ENCODE data around the gene NPR3.
"Not testable (repeated sequence)": the region's sequence is repeated elsewhere in the genome, so short reads cannot be mapped to it uniquely, and the experiment has no call there.

NPR3 gene

GRCh38 chr5:32769711-32770110 is 58.6 kb downstream of the NPR3 start:
- DNase-seq: no peak

GRCh38 chr5:32770444-32770843 is 59.3 kb downstream of the NPR3 start:
- DNase-seq: no peak

DNA sequence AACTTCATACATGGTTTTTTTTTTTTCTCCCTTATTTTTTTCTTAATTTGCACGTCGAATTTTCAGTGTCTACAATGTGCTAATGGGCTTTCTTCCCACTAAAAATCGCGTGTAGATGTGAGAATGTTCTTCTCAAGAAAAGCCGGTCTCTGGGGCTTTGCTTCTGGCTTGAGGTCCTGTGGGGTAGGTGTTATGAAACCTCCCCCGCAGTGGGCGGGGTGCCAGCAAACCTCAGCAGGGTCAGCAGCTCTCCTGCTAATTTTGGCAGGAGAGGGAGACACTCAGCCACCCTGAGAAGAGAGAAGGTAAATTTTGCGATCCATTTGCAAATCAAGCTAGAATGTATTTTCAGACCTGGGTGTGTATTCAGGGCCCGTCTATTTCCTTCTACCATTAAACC is 59.9 kb downstream of the NPR3 start:
- no peak for DNase-seq

GRCh38 chr5:32773944-32774343 is 62.8 kb downstream of the NPR3 start:
- no peak for DNase-seq

DNA sequence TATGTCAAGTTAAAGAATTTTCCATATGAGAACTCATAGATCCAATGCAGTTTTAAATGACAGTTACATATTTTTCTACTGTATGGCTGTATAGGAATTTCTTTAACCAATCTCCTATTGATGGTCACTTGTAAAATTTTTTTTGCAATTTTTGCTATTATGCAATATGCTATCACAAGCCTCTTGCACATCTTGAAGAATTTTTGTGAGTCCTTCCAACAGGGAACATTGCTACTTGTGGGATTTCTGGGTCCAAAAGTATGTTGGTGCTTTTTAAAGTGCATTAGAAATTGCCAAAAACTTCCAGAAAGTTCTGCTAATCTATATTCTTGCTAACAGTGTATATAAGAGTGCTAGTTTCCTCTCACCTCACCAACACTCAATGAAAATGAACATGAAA is 65.1 kb downstream of the NPR3 start:
- no peak for DNase-seq

- DNase-seq: no peak
These were observed 66.1 kb downstream of the NPR3 start for GRCh38 chr5:32777222-32777621.

DNA sequence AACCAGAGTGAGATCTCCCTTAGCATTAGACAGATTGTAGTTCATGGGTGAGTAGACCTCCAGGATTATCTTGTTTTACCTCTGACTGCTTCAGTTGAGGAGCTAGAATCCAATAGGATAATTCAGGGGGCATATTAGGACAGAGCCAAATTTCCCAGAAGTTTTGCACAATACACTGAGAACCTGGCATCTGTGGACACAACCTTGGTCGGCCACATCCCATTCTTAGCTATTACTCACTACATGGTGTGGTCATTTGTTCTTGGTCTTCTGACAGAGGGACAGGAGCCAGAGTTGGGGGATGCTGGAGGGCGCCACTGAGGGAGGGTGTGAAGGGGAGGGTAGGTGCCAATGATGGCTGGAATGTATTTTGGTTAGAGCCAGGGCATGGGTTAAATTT is 66.6 kb downstream of the NPR3 start:
- DNase-seq: no peak

GRCh38 chr5:32778403-32778802 is 67.3 kb downstream of the NPR3 start:
- DNase-seq: no peak

- DNase-seq: no peak
These were observed 68.8 kb downstream of the NPR3 start for GRCh38 chr5:32779754-32780415.

DNA sequence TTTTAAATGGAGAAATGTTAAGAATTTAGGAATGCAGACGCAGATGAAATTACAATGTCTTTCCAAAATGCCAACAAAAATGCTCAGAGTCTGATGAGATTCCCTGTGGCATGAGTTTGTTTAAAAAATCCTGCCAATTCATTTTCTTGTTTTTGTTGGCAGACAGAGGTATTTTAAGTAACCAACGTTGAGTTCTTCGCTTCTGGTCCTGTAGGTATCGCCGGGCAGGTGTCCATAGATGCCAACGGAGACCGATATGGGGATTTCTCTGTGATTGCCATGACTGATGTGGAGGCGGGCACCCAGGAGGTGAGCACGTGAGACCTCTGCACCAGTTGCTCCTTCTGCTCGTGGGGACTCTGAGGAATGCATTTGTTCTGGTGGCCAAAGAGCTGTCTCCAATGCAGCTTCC is 69.4 kb downstream of the NPR3 start:
- DNase-seq: no peak

DNA sequence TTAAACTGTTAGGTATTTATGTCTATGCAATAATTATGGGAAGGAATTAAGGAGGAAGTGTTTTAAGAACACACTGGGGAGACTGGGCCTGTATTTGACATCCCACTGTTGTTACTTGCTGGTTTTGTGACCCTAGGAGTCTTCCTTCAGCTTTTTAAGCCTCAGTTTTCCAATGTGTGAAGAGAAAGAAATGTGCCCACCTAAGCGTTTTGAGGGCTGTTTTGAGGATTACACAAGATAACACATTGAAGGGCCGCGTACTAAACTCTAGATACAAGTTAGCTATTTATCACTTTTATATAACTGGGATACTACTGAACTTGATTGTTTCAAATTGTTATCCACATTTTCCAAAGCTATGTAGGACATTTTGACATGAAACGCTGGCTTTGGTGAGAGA is 72.5 kb downstream of the NPR3 start:
- no peak for DNase-seq

GRCh38 chr5:32785611-32786254 is 74.6 kb downstream of the NPR3 start:
- DNase-seq: no peak

DNA sequence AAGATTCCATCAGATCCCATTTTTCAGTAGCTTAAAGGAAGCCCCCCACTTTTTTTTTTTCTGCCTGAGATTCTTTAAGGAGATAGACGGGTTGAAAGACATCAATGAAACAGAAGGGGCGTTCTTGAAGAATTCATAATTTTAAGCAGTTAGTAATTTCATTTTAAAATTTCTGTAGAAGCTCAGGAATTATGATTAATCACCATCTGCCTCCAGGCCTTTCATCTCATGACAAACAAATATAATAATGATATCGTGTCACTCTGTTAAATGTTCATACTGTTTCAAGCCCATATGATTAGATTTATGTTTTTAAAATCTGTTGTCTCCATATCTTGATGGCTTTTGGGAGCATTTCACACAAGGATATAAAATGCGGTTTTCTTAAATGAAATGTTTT is 75.2 kb downstream of the NPR3 start:
- DNase-seq: no peak

DNA sequence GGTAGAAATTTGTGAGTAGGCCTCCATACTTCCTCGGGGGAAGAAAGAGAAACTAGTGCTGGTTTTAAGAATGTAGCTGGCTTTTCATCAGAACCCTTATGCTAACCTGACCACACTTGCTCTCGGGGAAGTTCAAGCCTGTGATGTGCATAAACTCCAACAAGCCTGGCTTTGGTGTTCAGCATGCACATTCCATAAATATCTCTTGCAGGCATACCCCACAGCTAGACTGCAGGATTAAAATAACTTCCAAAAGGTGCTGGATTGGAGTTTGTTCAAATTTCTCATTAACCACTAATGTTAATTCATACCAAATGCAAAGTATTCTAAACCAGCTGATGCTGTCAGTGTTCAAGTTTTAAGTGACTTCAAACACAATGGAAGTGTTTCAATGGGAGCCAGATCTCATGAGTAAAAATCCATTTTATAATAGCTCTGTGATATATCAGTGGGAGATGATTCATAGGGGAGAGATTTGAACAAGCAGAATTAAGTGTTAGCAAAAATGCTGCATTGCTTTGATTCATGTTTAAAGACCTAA is 79.4 kb downstream of the NPR3 start:
- DNase-seq: no peak

GRCh38 chr5:32791536-32792243 is 80.6 kb downstream of the NPR3 start:
- no peak for DNase-seq

- no peak for DNase-seq
These were observed 83.0 kb downstream of the NPR3 start for GRCh38 chr5:32794086-32794485.

DNA sequence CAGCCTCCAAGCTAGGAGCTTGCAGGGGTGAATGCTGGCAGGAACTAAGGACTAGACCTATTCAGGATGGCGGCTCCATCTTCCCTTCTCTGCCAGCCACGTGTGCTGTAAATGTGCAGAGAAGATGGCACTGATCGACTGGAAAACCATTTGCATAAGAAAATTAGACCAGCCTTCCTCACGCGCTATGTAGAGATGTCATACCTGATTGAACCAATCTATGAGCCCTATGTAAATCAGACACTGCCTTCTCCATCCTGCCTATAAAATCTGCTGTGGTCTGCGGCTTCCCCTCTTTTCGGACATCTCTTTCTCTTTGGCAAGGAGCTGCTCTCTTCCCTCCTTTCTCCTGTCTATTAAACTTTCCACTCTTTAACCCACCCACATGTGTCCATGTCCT is 91.6 kb downstream of the NPR3 start:
- no peak for DNase-seq

DNA sequence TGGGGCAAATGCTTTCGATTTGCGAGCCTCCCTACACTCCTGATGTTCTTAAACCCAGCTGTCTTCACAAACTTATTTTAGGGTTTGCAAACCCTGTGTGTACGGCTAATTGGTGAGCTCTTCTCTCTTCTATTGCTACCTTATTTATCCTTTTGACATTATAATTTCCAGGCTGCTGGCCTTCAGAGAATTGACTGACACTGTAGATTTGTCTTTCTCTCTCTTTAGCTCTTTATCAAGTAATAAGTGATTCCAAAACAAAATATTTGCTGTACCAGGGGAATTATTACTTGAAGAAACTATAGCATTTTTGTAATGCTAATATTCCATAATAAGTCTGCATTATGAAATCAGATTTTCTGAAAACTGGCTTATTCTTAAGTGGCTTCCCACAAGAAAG is 92.5 kb downstream of the NPR3 start:
- DNase-seq: no peak

DNA sequence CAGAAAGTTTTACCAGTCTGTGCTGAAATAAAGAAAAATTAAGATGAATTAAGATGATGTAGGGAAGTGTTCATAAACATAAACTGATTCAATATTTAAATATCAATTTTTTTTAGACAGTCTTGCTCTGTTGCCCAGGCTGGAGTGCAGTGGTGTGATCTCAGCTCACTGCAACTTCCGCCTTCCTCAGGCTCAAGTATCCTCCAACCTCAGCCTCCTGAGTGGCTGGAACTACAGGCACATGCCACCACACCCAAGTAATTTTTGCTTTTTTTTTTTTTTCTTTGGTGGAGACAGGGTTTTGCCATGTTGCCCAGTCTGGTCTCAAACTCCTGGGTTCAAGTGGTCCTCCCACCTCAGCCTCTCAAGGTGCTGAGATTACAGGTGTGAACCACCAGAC is 94.3 kb downstream of the NPR3 start:
- not testable (repeated sequence) for DNase-seq

- DNase-seq: no peak
These were observed 95.0 kb downstream of the NPR3 start for GRCh38 chr5:32805971-32806638.

DNA sequence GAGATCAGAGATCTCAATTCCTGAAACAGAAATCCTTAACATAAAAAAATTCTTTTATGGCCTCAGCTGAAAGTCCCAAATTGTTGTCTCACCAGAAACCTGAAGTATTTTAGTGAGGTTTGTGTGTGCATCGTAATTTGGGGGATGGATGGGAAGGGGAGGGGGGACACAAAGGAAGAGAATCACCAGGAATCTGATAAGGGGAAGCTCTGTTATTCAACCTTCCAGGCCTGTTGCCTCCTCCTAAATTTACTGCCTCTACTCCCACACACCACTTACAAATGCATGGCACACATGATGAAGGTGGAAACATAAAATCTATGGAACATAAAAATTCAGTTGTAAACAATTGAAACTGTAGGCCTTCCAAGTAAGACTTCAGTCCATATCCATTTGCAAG is 97.7 kb downstream of the NPR3 start:
- DNase-seq: no peak

- no peak for DNase-seq
These were observed 99.7 kb downstream of the NPR3 start for GRCh38 chr5:32810804-32811203.

DNA sequence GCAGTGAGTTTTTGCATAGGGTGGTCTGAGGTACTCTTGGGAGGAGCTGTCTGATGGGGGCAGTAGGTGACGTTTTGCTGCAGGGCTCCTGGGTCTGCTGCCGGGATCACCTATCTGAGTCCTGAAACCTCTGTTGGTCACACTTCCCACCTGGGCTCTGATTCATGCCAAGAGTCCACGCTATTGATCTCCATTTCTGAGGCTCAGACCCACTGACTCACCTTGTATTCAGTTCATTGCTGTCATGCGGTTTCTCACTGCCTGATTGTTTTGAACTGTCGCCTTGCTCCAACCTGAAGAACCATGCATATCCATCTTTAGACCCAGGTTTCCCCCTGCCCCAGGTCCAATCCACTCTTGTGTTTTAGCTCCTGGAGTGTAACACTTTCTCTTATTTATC is 101.3 kb downstream of the NPR3 start:
- DNase-seq: no peak

GRCh38 chr5:32814141-32814540 is 103.0 kb downstream of the NPR3 start:
- no peak for DNase-seq
